ENCODE data around the gene PLEKHG7. TPM values are rescaled to one million over a fixed set of nuclear protein-coding genes. Genes with fewer than 3 reads are reported as not detected.

PLEKHG7 gene
- total and polyA plus RNA-seq, 2 experiments from 2014 or later, result not detected

GRCh38 chr12:92814584-92814983 lies 111.8 kb downstream of the PLEKHG7 start:
- ATAC-seq, result no peak
- H3K9me3 Mint-ChIP-seq, result no peaks in the 10 kb centered on the region
- no peaks in the 10 kb centered on the region for H3K4me1 Mint-ChIP-seq
- DNase-seq (ENCODE audit: low spot score), result no peak
- no peak overlapping the region for H3K4me3 ChIP-seq
- no peak overlapping the region for H3K4me3 Mint-ChIP-seq
- no peaks in the 10 kb centered on the region for H3K27me3 ChIP-seq (ENCODE audit: insufficient read depth)
- 0 out of 2 replicates have a peak, but pooled peaks cover 6% of the 10 kb centered on the region for H3K36me3 ChIP-seq (ENCODE audit: insufficient read depth)
- no peaks in the 10 kb centered on the region for H3K79me2 ChIP-seq (replicated peaks; ENCODE audit: insufficient read depth)
- TF ChIP-seq CTCF (conservative IDR thresholded peaks at IDR 0.05; ENCODE audit: low read depth in 2 of 2), result no peak
- no peak for TF ChIP-seq REST (IDR thresholded peaks at IDR 0.05; ENCODE audit: unreplicated experiment)
- TF ChIP-seq CREB1 (CRISPR knock-in tag; IDR thresholded peaks at IDR 0.05; ENCODE audit: low read depth), result no peak
- TF ChIP-seq ZNF331 (CRISPR knock-in tag; IDR thresholded peaks at IDR 0.05; ENCODE audit: low read depth), result no peak
- no peak for TF ChIP-seq POLR2AphosphoS5 (IDR thresholded peaks at IDR 0.05; ENCODE audit: low read depth)
- no peak for TF ChIP-seq ZNF462 (CRISPR knock-in tag; IDR thresholded peaks at IDR 0.05)
- no peak for TF ChIP-seq NANOG (IDR thresholded peaks at IDR 0.05; ENCODE audit: borderline replicate concordance)
- no peak for TF ChIP-seq JUNB (IDR thresholded peaks at IDR 0.05; ENCODE audit: unreplicated experiment)
- no peak for TF ChIP-seq ETS1 (IDR thresholded peaks at IDR 0.05)
- TF ChIP-seq STAT1 (IDR thresholded peaks at IDR 0.05; ENCODE audit: unreplicated experiment), result no peak
- no peak for TF ChIP-seq EZH2phosphoT487 (IDR thresholded peaks at IDR 0.05; ENCODE audit: unreplicated experiment)
- TF ChIP-seq EZH2 (IDR thresholded peaks at IDR 0.05; ENCODE audit: low read depth, unreplicated experiment), result no peak
- no peak for TF ChIP-seq ZNF114 (CRISPR knock-in tag; IDR thresholded peaks at IDR 0.05)
- no peaks in the 10 kb centered on the region for H3F3A ChIP-seq (replicated peaks; ENCODE audit: low read depth)
- H2AFZ ChIP-seq, result no peak overlapping the region
- H4K20me1 ChIP-seq (replicated peaks; ENCODE audit: insufficient read depth), result no peaks in the 10 kb centered on the region
- H3K9me2 ChIP-seq (ENCODE audit: insufficient read depth), result no peaks in the 10 kb centered on the region
- no peaks in the 10 kb centered on the region for H3K27me3 Mint-ChIP-seq (ENCODE audit: insufficient read depth, low read depth, poor library complexity)
- H3K36me3 Mint-ChIP-seq (ENCODE audit: low read depth), result no peaks in the 10 kb centered on the region; the same call in 2 of the 3 replicates
- no peak overlapping the region for H3K4me2 ChIP-seq
- no peak overlapping the region for H3K27ac ChIP-seq (ENCODE audit: low read depth)
- no peaks in the 10 kb centered on the region for H3K4me1 ChIP-seq (ENCODE audit: insufficient read depth)
- H3K27ac Mint-ChIP-seq, result no peak overlapping the region
